KOPT-K1 (cell line): ENCODE results near the gene SNRPA1.

ENCODE experiments used
- H3K27ac ChIP-seq: fragments of 200-600 bp; sonication (generic); 2 replicates; pipeline ENCODE4 v1.5.1; 2016; ENCODE audit warnings: antibody characterized with exemption, mild to moderate bottlenecking, low read depth, low read length; ENCODE audit not compliant: poor library complexity, severe bottlenecking
- H3K36me3 ChIP-seq: fragments of 200-600 bp; sonication (generic); 2 replicates; pipeline ENCODE4 v1.5.1; 2017; ENCODE audit warnings: antibody characterized with exemption, mild to moderate bottlenecking, low read length, moderate library complexity; ENCODE audit not compliant: insufficient read depth
- H3K9me3 ChIP-seq: fragments of 200-600 bp; sonication (generic); 2 replicates; pipeline ENCODE4 v1.5.1; 2017; ENCODE audit warnings: antibody characterized with exemption, low read length, mild to moderate bottlenecking; ENCODE audit not compliant: insufficient read depth, poor library complexity, severe bottlenecking

Gene SNRPA1

DNA sequence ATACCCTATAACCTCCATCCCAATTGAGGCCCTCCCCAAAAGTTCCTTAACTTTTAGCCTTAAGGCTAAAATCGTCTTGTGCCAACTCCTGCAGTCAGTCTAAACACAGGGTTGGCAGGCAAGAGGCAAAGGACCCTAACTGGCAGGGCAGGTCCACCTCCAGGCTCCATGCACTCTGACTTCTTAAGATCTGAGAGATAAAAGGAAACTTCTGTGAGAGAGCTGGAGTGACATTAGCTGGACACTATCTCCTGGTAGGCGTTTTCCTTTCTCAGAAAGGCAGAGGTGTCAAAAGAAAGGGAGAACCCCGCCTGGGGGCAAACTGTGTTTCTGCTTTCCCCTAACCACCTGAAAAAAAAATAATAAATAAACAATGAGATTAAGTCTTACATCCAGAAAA lies 46.8 kb downstream of the SNRPA1 start:
- H3K9me3 ChIP-seq, result no peaks in the 10 kb centered on the region
- H3K36me3 ChIP-seq, result peaks cover 12% of the 10 kb centered on the region; the same call in 1 of the 2 replicates
- peak overlapping the region; percentile 4 for H3K27ac ChIP-seq

DNA sequence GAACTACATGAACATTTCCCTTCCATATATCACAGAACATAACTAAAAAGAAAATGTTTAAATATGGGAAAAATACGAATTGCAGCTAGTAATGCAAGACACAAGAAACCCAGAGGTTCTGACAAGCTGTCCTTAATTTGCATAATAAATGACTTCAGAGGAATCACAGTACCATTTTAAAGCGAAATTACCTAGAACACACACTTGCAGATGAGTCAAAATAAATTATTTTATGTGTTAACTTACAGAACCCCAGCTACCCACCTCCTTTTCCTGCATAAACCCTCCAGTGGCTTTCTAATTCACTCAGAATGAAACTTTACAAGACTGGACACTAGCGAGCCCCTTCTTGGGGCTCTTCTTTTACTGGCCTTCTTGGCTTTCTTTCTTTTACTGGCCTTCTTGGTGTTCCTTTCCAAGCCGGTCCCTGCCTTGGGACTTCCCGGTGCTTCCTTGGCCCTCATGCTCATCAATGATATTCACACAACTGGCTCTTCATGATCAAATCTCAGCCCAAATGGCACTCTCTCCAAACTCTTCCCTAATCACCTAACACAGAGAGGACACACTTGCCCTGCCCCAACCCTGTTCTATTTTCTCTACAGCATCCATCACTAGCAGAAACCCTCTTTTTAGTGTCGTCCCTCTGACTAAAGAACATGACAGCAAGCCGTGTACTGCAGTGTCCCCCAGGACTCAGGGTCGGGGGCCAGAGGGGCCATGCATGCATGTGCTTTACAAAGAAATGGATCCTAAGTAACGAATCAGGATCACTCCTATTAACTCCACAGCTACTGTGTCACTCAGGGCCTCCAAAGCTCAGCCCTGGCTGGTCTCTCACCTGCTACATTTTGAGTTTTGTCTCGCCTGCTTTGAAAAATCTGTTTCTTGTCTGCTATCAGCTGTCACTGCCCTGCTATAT lies 48.0 kb downstream of the SNRPA1 start:
- Histone ChIP-seq H3K27ac (peak overlapping the region; percentile 4), H3K9me3 (no peaks in the 10 kb centered on the region), H3K36me3 (peaks cover 12% of the 10 kb centered on the region; the same call in 1 of the 2 replicates)

DNA sequence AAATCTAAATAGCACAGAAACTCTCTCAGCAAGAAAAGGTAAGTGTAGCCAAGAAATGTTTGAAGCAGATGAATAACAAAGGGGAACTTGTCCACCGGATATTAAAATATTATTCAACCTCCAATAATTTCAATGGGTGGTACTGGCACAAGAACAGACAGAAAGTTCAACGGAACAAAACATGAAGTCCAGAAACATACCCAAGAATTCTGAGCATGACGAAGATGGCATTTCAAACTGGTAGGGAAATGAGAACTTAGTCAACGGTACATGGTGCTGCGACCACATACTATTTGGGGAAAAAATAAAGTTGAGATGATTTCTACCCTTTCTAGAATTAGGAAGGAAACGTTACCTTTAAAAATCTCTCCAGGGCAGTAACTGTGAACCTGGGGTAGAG lies 48.7 kb downstream of the SNRPA1 start:
- Histone ChIP-seq H3K27ac (peak overlapping the region; percentile 88), H3K36me3 (peaks cover 12% of the 10 kb centered on the region; the same call in 1 of the 2 replicates), H3K9me3 (no peaks in the 10 kb centered on the region)

DNA sequence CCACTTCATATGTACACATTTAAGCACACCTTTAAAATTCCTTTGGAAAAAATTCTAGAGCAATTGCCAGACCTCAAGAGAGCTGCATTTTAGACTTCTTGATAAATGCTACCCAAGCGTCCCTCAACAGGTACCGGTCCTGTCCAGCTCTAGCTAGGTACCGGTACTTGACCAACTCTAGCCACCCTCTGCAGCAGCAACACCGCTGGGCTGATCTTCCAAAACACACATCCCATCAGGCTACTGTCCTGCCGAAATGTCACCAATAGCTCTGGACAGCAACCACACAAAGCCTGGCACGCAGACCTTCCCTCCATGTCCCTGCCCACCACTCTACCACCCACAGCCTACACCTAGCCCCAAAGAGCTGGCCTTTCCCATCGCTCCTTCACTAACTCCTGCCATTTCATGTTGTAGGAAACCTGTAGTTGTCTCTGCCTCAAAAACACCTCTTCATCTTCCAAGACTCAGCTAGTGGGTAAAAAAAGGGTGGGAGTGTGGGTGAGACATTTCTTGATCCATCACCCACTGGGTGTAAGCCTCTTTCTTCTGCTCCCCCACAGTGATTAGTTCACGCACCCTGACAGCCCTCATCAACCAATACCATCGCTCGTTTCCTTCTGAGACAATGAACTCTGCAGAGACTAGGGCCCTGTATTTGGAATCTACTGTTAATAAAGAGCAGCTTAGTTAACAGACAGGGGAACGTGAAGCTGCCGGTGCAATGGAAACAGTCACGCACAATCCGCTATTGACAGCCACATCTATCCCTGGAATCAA lies 50.0 kb downstream of the SNRPA1 start:
- H3K36me3 ChIP-seq, result peaks cover 12% of the 10 kb centered on the region; the same call in 1 of the 2 replicates
- H3K27ac ChIP-seq, result peak overlapping the region; percentile 88
- H3K9me3 ChIP-seq, result no peaks in the 10 kb centered on the region

DNA sequence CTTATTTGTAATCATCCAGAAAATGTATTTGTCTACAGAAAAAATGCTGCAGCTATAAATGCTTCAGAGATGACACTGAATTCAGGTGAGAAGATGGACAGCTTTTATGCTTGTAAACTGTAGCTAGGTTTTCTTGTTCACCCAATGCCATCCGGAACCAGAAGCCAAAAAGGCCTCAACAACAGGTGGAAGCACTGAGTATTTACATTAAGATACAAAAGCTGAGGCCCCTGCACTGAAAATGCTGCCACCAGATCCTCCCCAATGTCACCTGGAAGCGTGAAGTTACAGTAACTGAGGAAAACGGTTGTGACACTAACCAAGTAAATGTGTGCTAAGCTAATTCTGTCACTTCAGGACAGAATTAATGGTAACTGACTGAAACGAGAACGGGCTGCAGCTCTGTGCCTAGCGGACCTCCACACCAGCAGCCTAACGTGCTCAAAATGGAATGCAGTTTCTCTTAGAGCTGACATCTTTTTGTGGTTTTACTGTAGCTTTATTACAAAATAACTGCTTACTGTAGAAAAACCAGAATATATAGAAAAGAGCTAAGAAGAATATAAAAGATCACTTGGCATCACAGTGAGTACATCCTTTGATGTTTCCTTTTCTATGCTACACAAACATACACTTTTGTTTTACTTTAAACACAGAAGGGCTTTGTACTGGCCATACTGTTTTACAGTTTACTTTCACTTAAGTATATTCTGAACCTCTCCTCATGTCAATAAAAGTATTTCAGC lies 50.8 kb downstream of the SNRPA1 start:
- peak overlapping the region; percentile 88 for H3K27ac ChIP-seq
- H3K36me3 ChIP-seq, result peaks cover 12% of the 10 kb centered on the region; the same call in 1 of the 2 replicates
- H3K9me3 ChIP-seq, result no peaks in the 10 kb centered on the region

DNA sequence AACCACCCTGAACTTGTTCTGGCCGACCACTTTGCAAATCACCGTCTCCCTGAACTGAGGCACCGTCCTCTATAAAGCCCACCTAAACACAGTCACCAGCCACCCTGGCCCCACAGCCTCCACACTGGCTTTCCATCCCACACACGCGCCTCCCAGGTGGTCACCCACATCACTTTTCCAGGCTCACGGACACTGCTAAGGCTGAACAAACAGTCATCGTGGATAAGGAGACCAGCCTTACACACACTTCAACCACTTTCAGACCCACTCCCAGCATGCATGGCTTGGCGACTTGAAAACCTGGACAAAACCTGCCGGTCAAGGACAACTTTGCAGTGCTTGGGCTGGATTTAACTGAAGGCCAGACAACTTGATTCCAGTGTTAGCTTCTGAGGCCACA lies 51.6 kb downstream of the SNRPA1 start:
- peak overlapping the region; percentile 88 for H3K27ac ChIP-seq
- no peaks in the 10 kb centered on the region for H3K9me3 ChIP-seq
- peaks cover 12% of the 10 kb centered on the region; the same call in 1 of the 2 replicates for H3K36me3 ChIP-seq

DNA sequence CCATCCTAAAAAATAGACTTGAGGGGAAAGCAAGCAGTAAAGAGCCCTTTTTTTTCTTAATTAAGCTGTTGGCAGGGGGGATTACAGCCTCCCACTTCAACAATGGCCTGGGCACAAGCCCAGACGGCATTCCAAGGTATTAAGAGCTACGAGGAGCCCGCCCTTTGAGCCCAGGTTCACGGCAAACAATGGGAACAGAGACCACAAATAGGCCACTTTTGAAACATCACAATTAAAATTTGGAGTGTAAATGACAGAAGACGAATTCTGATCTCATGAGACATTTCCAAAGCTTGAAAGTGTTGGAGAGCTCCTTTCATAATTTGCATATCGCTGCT lies 52.1 kb downstream of the SNRPA1 start:
- Histone ChIP-seq H3K27ac (peak overlapping the region; percentile 88), H3K36me3 (peaks cover 8% of the 10 kb centered on the region; the same call in 1 of the 2 replicates)

DNA sequence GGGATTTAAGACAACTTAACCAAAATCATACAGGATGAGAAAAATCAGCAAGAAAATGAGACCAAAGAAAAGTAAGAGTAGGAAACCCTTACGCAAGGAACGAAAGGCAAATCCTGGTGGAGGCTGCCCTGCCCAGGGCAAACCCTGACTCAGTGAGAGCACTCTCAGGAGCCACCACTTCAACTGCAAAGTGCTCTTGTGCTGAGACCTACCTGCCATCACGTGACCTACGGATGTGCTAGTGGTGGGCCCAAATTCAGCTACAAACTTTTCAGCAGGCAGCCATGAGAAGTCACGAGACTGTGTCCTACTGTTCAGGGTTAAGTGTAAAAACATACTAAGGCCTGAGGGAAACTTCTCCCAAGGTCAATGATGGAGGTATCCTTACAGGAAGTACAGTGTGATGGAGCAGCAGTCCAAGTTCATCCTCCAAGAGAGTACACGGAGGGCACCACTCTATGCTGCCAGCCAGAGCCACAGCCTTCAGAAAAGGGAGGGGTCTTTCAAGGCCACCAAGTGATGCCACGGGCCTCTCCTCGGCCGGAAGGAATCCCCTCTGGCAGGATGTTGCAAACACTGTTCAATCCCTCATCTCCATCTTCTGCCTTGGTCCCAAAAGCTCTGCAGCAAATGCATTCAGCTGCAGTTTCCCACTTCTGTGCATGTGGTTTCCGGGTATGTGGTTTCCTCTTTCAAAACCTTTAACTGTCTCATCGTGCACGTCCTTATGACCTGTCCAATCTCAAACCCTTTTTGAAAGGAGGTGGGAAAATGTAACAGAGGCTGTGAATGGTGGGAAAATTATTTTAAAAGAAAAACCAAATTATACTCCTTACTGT lies 52.7 kb downstream of the SNRPA1 start:
- H3K9me3 ChIP-seq, result no peaks in the 10 kb centered on the region
- peaks cover 3% of the 10 kb centered on the region; the same call in 1 of the 2 replicates for H3K36me3 ChIP-seq
- peak overlapping the region; percentile 88 for H3K27ac ChIP-seq

More for the DNA sequence above, 52.1 kb downstream of the SNRPA1 start:
- H3K9me3 ChIP-seq, result no peaks in the 10 kb centered on the region

DNA sequence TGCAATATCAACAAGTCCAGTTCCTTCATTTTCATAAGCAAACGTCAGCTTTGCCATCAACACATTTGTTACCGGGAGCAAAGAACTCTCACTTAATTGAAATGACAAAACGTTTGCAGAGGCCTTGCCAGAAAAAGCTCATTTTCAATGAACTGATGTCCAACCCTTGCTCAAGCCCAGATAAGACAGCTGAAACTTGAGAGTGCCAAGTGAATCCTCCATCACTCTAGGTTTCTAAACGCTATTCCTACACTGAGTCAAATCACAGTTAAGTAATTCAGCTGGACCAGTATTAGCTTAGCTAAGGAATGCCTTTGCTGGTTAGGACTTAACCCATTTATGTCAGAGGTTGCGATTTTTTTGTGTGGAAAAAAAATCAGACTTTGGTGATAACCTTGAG lies 54.7 kb downstream of the SNRPA1 start:
- Histone ChIP-seq H3K36me3 (peaks cover 8% of the 10 kb centered on the region), H3K27ac (peak overlapping the region; percentile 88), H3K9me3 (no peaks in the 10 kb centered on the region)

DNA sequence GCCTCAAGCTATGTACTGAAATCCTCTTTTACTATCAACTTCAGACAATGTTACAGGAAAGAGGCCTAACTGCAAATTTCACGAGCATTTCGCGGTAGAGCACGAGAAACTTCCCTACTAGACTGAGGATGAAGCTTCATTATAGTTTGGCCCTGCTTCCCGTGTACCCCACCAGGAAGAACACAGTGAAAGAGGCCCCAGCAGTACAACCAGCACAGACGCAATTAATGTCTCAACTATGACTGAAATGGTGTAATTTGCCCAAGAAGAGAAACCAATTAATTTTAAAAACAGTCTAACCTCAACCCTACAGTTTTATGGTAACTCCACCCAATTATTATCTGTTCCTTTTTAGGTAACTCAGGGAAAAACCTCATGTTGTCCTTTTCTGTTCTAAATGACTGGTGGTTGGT lies 55.3 kb downstream of the SNRPA1 start:
- Histone ChIP-seq H3K36me3 (peaks cover 14% of the 10 kb centered on the region), H3K27ac (peak overlapping the region; percentile 88), H3K9me3 (no peaks in the 10 kb centered on the region)

DNA sequence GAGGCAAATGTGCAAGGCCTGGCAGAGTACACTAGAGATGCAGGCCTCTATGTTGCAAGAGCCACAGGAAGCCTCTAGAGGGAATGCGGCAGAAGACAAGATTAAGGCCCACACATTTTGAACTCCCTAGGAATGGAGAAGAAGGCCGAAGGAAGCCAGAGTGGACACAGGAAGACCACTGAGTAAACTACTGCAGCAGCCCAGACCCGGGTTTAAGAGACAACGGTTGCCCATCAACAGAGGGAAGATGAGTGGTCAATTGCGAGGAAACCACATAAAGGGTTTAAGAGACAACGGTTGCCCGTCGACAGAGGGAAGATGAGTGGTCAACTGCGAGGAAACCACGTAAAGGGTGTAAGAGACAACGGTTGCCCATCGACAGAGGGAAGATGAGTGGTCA lies 57.8 kb downstream of the SNRPA1 start:
- peaks cover 39% of the 10 kb centered on the region for H3K36me3 ChIP-seq
- H3K9me3 ChIP-seq, result no peaks in the 10 kb centered on the region
- H3K27ac ChIP-seq, result no peak overlapping the region

DNA sequence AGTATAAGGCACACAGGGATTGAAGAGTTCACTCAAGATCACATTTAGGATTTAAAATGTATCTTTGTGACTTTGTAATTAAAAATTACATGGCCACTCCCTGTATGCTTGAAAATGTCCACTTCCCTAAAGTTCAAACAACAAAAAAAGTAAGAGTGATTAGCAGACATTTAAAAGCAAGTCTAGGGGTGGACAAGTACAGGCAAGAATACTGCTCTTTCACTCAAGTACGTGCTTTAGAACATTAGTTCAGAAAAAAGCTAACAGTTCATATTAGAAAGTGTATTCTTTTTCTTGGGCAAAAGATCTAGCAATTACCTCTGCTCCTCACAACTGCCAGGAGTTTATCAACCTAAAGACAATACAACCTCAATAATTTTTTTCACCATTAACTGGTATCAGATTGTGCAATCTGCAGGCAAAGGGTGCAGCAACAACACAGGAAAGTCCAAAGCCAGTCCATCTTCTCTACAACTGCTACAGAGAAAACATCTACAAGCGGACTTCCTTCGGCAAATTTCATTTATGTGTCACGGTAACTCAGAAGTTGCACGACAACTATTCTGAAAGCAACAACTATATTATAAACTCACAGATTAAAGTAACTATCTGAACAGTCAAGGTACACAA lies 61.3 kb downstream of the SNRPA1 start:
- H3K36me3 ChIP-seq, result peaks cover 72% of the 10 kb centered on the region
- H3K9me3 ChIP-seq, result peaks cover 8% of the 10 kb centered on the region
- no peak overlapping the region for H3K27ac ChIP-seq

DNA sequence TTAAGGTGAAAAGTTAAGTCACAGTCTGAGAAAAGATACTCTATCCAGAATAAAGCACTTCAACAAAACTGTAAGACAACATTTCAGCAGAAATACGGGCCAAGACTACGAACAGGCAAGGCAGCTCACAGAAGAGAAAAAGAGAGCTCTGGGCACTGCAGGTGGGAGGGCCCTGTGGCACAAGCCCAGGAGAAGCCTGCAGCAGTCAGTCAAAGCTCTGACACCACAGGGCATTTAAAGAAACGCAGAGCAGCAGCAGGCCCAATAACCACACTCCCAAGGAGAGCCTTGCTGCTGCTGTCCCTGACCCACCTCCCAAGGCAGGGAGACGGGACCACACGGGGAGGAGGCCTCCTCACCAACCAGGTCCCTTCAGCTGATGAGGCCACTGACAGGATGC lies 62.4 kb downstream of the SNRPA1 start:
- Histone ChIP-seq H3K36me3 (peaks cover 82% of the 10 kb centered on the region), H3K27ac (peak overlapping the region; percentile 21), H3K9me3 (peaks cover 18% of the 10 kb centered on the region)
